Uterus (tissue), 4 donors: ENCODE measurements around the gene SULF2. TPM values are rescaled to one million over a fixed set of nuclear protein-coding genes. Genes with fewer than 3 reads are reported as not detected.

Source experiments
- DNase-seq, 2 donors: peaks; one replicate each; pipeline ENCODE4 v3.0.0-alpha.2; 2019 to 2020
- H3K27ac ChIP-seq, 2 donors: fragments of 200-600 bp; sonication (generic); 1 replicate in 1 of 2; 2 replicates in 1 of 2; pipeline ENCODE4 v1.5.1; 2016 to 2018
- H3K27me3 ChIP-seq, 2 donors: fragments of 200-600 bp; sonication (generic); one replicate each; pipeline ENCODE4 v1.5.1; 2018 to 2019; ENCODE audit warnings: control low read depth in 1 of 2
- H3K36me3 ChIP-seq, 2 donors: fragments of 200-600 bp; sonication (generic); one replicate each; pipeline ENCODE4 v1.5.1; 2019; ENCODE audit warnings: control low read depth in 1 of 2
- H3K4me1 ChIP-seq, 2 donors: fragments of 200-600 bp; sonication (generic); one replicate each; pipeline ENCODE4 v1.5.1; 2018 to 2019; ENCODE audit warnings: control low read depth in 1 of 2
- H3K4me3 ChIP-seq, 2 donors: fragments of 200-600 bp; sonication (generic); 1 replicate in 1 of 2; 2 replicates in 1 of 2; pipeline ENCODE4 v1.5.1; 2018 to 2019; ENCODE audit warnings: mild to moderate bottlenecking in 1 of 2
- H3K9me3 ChIP-seq, 2 donors: fragments of 200-600 bp; sonication (generic); one replicate each; pipeline ENCODE4 v1.5.1; 2019; ENCODE audit warnings: control low read depth in 1 of 2
- POLR2A ChIP-seq, 2 donors: fragments of 450-650 bp; IDR thresholded peaks; one replicate each; pipeline ENCODE4 v1.6.1; 2016; ENCODE audit warnings: antibody characterized with exemption in 2 of 2, mild to moderate bottlenecking in 1 of 2, moderate library complexity in 1 of 2
- intact Hi-C: fragments of 100-400 bp; cut with DNase I; formaldehyde crosslinking; loops from one replicate; pipeline ENCODE4 v1.15.1; 2023; ENCODE audit warnings: low total_unique reads
- total RNA-seq, 4 donors: library from RNA; depleted of rRNA in 3 of 4; stranded (reverse); fragments of >200 nt in 3 of 4; gene quantifications; one replicate each; pipeline versions ENCODE4 v1.1.0 to v1.2.4, GENCODE V29; 2014 to 2023
- TF ChIP-seq, protein P1 (sequence below), 4 experiments: fragments of 200-600 bp in 2 of 4; fragments of 450-650 bp in 2 of 4; sonication (generic) in 2 of 4; IDR thresholded peaks; one replicate each; pipeline ENCODE4 v1.5.1; 2016 to 2019; ENCODE audit warnings: antibody characterized with exemption in 4 of 4, mild to moderate bottlenecking in 2 of 4, moderate library complexity in 1 of 4
- donor health status: DM: yes; HTN: yes; CAD: no.

Gene SULF2
- total RNA-seq, 4 donors from 2014 or later: 95.9 to 558 (median 213) TPM

GRCh38 chr20:47699818-47700217 is 85.5 kb downstream of the SULF2 start:
- no peak for DNase-seq
- H3K4me1 ChIP-seq: peaks cover 3 to 4% of the 10 kb centered on the region in 2 donors
- H3K36me3 ChIP-seq: no peaks in the 10 kb centered on the region
- no peak overlapping the region for H3K27ac ChIP-seq
- H3K4me3 ChIP-seq: no peak overlapping the region
- no peaks in the 10 kb centered on the region for H3K9me3 ChIP-seq
- intact Hi-C loops: no loop called here
- H3K27me3 ChIP-seq: no peaks in the 10 kb centered on the region
- TF ChIP-seq POLR2A (IDR thresholded peaks at IDR 0.05): no peak
- TF ChIP-seq, protein P1, sequence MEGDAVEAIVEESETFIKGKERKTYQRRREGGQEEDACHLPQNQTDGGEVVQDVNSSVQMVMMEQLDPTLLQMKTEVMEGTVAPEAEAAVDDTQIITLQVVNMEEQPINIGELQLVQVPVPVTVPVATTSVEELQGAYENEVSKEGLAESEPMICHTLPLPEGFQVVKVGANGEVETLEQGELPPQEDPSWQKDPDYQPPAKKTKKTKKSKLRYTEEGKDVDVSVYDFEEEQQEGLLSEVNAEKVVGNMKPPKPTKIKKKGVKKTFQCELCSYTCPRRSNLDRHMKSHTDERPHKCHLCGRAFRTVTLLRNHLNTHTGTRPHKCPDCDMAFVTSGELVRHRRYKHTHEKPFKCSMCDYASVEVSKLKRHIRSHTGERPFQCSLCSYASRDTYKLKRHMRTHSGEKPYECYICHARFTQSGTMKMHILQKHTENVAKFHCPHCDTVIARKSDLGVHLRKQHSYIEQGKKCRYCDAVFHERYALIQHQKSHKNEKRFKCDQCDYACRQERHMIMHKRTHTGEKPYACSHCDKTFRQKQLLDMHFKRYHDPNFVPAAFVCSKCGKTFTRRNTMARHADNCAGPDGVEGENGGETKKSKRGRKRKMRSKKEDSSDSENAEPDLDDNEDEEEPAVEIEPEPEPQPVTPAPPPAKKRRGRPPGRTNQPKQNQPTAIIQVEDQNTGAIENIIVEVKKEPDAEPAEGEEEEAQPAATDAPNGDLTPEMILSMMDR (IDR thresholded peaks at IDR 0.05): no peak

DNA sequence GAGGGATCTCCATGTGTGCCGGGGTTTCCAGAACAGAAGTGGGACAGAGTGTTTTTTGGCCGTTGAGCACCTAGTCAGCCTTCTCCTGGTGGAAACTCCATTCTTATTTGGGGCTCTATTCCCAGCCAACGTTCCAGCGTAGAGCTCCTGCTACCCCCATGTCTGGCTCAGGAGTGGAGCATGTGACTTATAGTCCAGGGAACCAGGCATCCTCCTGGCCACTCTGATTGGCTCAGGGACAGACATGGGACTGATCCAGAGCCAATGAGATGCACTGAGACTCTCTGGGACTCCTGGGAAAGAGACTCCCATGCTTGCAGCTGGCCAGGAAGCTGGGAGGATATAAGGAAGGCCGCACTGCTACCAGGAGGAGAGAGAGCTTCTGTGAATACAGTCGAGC is 87.1 kb downstream of the SULF2 start:
- no peak for DNase-seq
- Histone ChIP-seq H3K36me3 (no peaks in the 10 kb centered on the region), H3K4me1 (no peaks in the 10 kb centered on the region), H3K4me3 (no peak overlapping the region), H3K9me3 (no peaks in the 10 kb centered on the region), H3K27me3 (no peaks in the 10 kb centered on the region), H3K27ac (no peak overlapping the region)
- intact Hi-C loops: no loop called here
- no peak for TF ChIP-seq POLR2A (IDR thresholded peaks at IDR 0.05)

DNA sequence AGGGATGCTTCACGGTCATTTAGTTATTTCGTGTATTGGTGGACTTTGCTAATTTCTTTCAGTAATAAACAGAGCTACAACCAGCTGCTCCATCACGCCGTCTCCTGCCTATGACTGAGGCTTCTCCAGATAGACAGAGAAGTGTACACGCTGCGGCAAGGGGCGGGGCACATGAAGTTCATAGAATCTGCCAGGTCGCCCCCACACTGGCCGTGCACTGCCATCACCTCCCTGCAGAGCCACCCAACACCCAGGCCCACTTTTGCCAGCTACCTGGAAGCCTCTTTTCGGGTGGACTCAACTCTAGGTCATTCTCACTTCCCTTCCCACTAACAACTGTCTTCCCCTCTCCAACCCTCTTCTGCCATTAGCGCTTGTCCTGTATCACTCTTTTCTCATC is 88.4 kb downstream of the SULF2 start:
- no peaks in the 10 kb centered on the region for H3K27me3 ChIP-seq
- no peaks in the 10 kb centered on the region for H3K36me3 ChIP-seq
- no peak overlapping the region for H3K27ac ChIP-seq
- H3K4me3 ChIP-seq: no peak overlapping the region
- H3K9me3 ChIP-seq: peaks cover 0 to 9% of the 10 kb centered on the region in 2 donors
- intact Hi-C loops: no loop called here
- DNase-seq: no peak
- TF ChIP-seq POLR2A (IDR thresholded peaks at IDR 0.05): no peak
- TF ChIP-seq, protein P1 (IDR thresholded peaks at IDR 0.05): no peak
- no peaks in the 10 kb centered on the region for H3K4me1 ChIP-seq

GRCh38 chr20:47694021-47694818 is 91.1 kb downstream of the SULF2 start:
- TF ChIP-seq POLR2A (IDR thresholded peaks at IDR 0.05): no peak
- TF ChIP-seq, protein P1 (IDR thresholded peaks at IDR 0.05): no peak
- H3K27ac ChIP-seq: no peak overlapping the region

GRCh38 chr20:47691625-47692024 is 93.7 kb downstream of the SULF2 start:
- intact Hi-C loops: no loop called here
- Histone ChIP-seq H3K27ac (no peak overlapping the region), H3K4me1 (no peaks in the 10 kb centered on the region), H3K36me3 (no peaks in the 10 kb centered on the region), H3K9me3 (peaks cover 0 to 19% of the 10 kb centered on the region in 2 donors), H3K27me3 (no peaks in the 10 kb centered on the region), H3K4me3 (no peak overlapping the region)
- DNase-seq: no peak
- TF ChIP-seq, protein P1 (IDR thresholded peaks at IDR 0.05): no peak
- TF ChIP-seq POLR2A (IDR thresholded peaks at IDR 0.05): no peak

More at GRCh38 chr20:47694021-47694818, 91.1 kb downstream of the SULF2 start:
- H3K9me3 ChIP-seq: peaks cover 0 to 19% of the 10 kb centered on the region in 2 donors
- no peaks in the 10 kb centered on the region for H3K4me1 ChIP-seq
- intact Hi-C loops: no loop called here
- H3K27me3 ChIP-seq: no peaks in the 10 kb centered on the region
- H3K36me3 ChIP-seq: no peaks in the 10 kb centered on the region
- H3K4me3 ChIP-seq: no peak overlapping the region
- DNase-seq: no peak
